GM10847 (cell line): ENCODE measurements around the gene FYCO1.

ENCODE experiments used
- POLR2A ChIP-seq: IDR thresholded peaks from 2 replicates; pipeline ENCODE4 v1.6.1; 2011; ENCODE audit not compliant: insufficient read length; ENCODE audit errors: extremely low read depth

FYCO1 gene

GRCh38 chr3:45995236-45996192, at the start of gene FYCO1:
Gene FYCO1, minus strand, starts transcription at chr3:45995824. Its CDS starts 10,914 bp downstream, at chr3:45984910.
- peak; percentile 58 for TF ChIP-seq POLR2A

- no peak for TF ChIP-seq POLR2A
Observed at GRCh38 chr3:46038916-46039315, 43.3 kb upstream of the FYCO1 start.

- no peak for TF ChIP-seq POLR2A
Observed at GRCh38 chr3:46036191-46036590, 40.6 kb upstream of the FYCO1 start.

GRCh38 chr3:46031747-46032146, 36.1 kb upstream of the FYCO1 start:
- no peak for TF ChIP-seq POLR2A

- no peak for TF ChIP-seq POLR2A
Observed at GRCh38 chr3:46031269-46031668, 35.6 kb upstream of the FYCO1 start.

- no peak for TF ChIP-seq POLR2A
Observed at GRCh38 chr3:46030626-46031025, 35.0 kb upstream of the FYCO1 start.

GRCh38 chr3:46029953-46030543, 34.4 kb upstream of the FYCO1 start:
- TF ChIP-seq POLR2A: no peak

- no peak for TF ChIP-seq POLR2A
Observed at GRCh38 chr3:46027736-46028397, 32.2 kb upstream of the FYCO1 start.

GRCh38 chr3:46027021-46027705, 31.5 kb upstream of the FYCO1 start, which contains the start of gene XCR1:
Gene XCR1, minus strand, starts transcription at chr3:46027483. Its CDS starts 5,536 bp downstream, at chr3:46021947.
- no peak for TF ChIP-seq POLR2A

GRCh38 chr3:46025139-46025538, 29.5 kb upstream of the FYCO1 start:
- TF ChIP-seq POLR2A: no peak

- no peak for TF ChIP-seq POLR2A
Observed at GRCh38 chr3:46024131-46024530, 28.5 kb upstream of the FYCO1 start.

GRCh38 chr3:46022909-46023785, 27.5 kb upstream of the FYCO1 start:
- no peak for TF ChIP-seq POLR2A

GRCh38 chr3:46021516-46021915, 25.9 kb upstream of the FYCO1 start:
- no peak for TF ChIP-seq POLR2A
